GM12874 (cell line): ENCODE data around the gene ENTPD6.

Source experiments
- CTCF ChIP-seq: IDR thresholded peaks from 2 replicates; pipeline ENCODE4 v1.5.1; 2011; ENCODE audit warnings: low read depth, mild to moderate bottlenecking, control low read depth, low read length, moderate library complexity; ENCODE audit not compliant: insufficient read depth

Gene ENTPD6

DNA sequence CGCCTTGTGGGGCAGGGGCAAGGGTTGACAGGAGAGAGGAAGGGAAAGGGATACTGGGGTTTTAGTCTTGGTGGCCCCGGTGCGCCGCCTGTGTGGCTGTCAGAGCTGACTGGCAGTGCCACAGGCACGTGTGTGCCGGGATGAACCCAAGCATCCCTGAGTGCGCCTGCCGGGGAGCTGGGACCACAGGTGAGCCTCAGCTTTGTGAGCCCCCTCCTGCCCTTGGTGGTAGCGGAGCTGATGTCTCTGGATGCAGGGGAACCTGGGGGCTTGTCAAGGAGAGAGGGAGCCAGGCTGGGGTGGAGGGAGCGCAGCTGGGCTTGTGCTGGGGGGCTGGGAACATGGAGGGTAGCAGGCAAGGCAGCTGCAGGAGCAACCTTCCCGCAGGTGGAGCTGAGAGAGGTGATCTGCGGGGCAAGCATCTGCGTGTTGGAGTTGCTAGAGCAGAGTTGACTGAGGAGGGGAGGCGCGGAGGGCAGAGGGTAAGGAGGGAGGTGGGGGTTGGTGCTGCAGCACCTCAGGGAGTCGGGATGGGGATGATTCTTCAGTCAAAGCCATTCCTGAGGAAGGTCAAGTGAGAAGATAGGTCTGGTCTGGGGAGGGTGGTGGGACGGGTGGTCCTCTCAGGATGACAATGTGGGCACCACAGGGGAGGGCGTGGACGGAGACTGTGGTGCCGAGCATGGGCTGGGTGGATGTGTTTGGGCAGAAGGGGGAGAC is 80.5 kb downstream of the ENTPD6 start:
- no peak for TF ChIP-seq CTCF
